Activated CD8-positive, alpha-beta memory T cell treated with anti-CD3 and anti-CD28 coated beads, Interleukin-2, amount 50 U/mL, for 4 hours (primary cell): ENCODE data around the gene FGF11.
A peak's percentile ranks its signal among the peaks of the same experiment; 100 is the strongest.
"Not testable (repeated sequence)": the region's sequence is repeated elsewhere in the genome, so short reads cannot be mapped to it uniquely, and the experiment has no call there.

ENCODE experiments used
- DNase-seq: peaks from one replicate; pipeline ENCODE4 v3.0.0-alpha.2; 2020

The FGF11 gene

GRCh38 chr17:7481842-7482741 is 42.8 kb downstream of the FGF11 start:
- DNase-seq, result not testable (repeated sequence)

GRCh38 chr17:7482742-7483088 is 43.4 kb downstream of the FGF11 start:
- not testable (repeated sequence) for DNase-seq

DNA sequence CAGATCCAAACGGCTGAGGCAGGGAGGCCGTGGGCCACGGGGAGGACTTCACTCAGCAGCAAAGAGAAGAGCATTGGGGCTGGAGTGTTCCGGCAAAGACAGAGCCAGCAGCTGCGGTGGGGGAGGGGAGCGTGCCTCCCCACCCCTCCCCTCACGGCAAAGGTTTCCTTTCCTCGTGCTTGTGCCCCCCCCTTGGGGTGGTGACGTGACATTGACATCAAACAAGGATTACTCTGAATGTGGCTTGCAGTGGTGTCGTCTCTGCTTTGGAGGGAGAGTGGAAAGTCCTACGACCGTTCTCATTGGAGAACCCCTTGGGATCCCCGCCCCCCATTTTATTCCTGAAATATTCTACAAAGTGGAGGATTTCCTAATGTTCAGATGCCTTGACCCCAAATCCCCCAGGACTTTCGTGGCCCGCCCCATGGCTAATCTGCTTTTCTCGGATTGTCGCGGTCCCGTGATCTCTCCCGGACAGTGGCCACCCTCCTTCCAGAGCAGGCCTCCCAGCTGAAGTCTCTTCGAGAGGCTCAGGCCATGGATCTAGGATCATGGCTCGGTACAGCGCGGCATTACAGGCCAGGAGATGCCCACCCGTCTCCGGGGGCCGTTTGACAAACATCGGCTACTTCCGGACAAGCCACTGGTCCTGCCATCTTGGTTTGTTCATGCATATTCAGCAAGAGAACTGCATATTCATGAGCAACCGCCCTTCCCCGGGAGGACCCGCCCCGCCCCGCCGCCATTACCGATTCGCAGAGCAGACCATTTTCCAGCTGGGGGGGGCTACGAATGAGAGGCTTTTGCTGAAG is 44.1 kb downstream of the FGF11 start:
- peak; percentile 95 for DNase-seq

DNA sequence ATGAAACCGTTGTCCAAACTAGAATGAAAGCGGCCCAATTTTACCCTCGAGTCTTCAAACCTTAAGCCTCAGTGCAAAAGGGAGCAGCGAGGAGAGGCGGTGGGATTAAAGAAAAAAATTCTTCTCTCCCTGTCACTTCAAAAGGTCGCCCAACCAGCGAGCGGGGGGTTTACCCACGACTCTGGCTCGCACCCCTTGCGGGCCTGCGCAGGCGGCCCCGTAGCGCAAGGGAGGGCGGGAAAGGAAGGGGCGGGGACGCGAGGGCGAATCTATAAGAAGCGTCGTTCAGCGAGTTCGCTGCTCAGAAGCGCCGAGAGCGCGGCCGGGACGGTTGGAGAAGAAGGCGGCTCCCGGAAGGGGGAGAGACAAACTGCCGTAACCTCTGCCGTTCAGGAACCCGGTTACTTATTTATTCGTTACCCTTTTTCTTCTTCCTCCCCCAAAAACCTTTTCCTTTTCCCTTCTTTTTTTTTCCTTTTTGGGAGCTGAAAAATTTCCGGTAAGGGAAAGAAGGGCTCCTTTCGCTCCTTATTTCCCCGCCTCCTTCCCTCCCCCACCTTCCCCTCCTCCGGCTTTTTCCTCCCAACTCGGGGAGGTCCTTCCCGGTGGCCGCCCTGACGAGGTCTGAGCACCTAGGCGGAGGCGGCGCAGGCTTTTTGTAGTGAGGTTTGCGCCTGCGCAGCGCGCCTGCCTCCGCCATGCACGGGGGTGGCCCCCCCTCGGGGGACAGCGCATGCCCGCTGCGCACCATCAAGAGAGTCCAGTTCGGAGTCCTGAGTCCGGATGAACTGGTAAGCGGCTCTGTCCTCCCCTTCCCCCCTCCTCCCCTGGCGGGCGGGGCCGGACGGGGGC is 45.0 kb downstream of the FGF11 start, which contains the start of gene POLR2A:
Gene POLR2A (plus strand): TSS at position 300 of the 852 bp plus-strand sequence.
- DNase-seq, result peak; percentile 98

DNA sequence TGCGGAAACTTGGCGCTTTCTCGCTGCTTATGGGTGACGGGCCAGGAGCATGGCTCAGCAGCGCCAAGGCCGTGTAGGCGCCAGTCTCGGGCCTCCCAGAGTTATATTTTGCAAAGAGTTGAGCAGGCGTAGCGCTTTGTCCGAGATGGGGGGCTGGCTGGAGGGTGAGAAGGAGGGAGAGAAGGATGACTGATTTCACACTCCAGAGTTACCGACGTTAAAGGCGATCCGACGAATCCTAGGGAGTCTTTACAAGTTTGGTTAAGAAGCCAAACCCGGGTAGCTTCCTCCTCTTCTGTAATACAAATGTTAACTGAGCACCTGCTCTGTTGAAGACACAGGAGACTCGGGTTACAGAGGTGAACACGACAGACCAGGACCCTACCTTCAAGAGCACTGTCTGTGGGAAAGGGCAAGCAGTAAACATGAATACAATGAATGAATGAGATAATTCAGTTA is 45.6 kb downstream of the FGF11 start:
- DNase-seq, result no peak

DNA sequence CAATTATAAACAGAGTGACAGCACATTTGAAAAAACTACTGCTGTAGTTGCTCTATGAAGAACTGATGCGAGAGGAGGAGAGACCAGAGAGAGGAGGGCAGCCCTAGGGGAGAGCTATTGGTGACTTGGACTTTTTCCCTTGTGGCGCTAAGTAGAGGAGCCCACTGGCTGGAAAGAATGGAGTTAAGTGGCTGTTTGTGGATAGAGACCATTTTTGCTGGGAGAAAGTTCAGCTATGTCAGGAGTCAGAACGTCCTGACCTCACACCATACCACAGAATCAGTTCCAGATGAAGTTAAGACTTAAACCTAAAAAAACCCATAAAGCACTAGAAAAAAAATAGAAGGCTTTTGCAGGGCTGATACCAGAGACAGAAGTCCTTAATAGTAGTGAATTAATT is 46.9 kb downstream of the FGF11 start:
- no peak for DNase-seq

DNA sequence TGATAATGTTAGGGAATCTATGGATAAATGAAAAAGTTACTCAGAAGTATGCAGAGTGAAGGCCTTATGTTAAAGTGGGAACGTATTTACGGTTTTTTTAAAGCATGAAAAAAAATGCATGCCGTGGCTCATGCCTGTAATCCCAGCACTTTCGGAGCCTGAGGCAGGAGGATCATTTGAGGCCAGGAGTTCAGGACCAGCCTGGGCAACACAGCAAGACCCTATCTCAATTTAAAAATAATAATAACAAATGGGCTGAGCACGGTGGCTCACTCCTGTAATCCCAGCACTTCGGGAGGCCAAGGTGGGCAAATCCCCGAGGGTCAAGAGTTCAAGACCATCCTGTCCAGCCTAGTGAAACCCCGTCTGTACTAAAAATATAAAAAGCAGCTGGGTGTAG is 50.8 kb downstream of the FGF11 start:
- no peak for DNase-seq

DNA sequence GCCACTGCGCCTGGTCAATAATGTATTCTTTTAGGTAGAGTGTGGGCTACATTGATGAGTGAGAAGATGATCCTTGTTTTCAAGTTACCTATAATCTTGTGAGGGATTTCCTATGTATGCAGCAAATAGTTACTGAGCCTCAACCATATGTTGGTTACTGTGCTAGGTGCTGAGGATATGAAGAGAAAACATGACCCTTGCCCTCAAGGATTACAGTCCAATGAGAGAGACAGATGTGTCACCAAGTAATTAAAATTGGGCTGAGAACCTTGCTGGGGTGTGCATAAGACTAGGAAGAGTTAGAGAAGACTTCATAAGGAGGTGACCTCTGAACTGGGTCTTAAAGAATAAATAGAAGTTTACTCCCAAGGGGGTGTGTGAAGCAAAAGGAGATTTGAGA is 52.3 kb downstream of the FGF11 start:
- no peak for DNase-seq

- no peak for DNase-seq
Observed at GRCh38 chr17:7493941-7494340, 54.6 kb downstream of the FGF11 start.
